NB4 (cell line): ENCODE results near the gene IRX2.

ENCODE experiments used
- DNase-seq: peaks from one replicate; pipeline ENCODE4 v3.0.0; 2010; ENCODE audit warnings: low read depth
- H3K4me3 ChIP-seq: one replicate; pipeline ENCODE4 v1.5.1; 2011; ENCODE audit warnings: mild to moderate bottlenecking, low read depth, low read length, moderate library complexity
- MAX ChIP-seq: IDR thresholded peaks from 2 replicates; pipeline ENCODE4 v1.6.1; 2011; ENCODE audit warnings: low read depth, low read length
- MYC ChIP-seq: IDR thresholded peaks from 2 replicates; pipeline ENCODE4 v1.6.1; 2011; ENCODE audit warnings: low read depth, low read length
- POLR2A ChIP-seq: IDR thresholded peaks from 2 replicates; pipeline ENCODE4 v1.6.1; 2011; ENCODE audit warnings: mild to moderate bottlenecking; ENCODE audit not compliant: insufficient read length; ENCODE audit errors: extremely low read depth
- TF ChIP-seq, protein P1 (sequence below): IDR thresholded peaks from one replicate; pipeline ENCODE4 v1.5.1; 2012; ENCODE audit warnings: low read depth, low read length

Gene IRX2

GRCh38 chr5:2699686-2700085 lies 51.8 kb downstream of the IRX2 start:
- TF ChIP-seq MAX, result no peak
- TF ChIP-seq MYC, result no peak
- TF ChIP-seq, protein P1, sequence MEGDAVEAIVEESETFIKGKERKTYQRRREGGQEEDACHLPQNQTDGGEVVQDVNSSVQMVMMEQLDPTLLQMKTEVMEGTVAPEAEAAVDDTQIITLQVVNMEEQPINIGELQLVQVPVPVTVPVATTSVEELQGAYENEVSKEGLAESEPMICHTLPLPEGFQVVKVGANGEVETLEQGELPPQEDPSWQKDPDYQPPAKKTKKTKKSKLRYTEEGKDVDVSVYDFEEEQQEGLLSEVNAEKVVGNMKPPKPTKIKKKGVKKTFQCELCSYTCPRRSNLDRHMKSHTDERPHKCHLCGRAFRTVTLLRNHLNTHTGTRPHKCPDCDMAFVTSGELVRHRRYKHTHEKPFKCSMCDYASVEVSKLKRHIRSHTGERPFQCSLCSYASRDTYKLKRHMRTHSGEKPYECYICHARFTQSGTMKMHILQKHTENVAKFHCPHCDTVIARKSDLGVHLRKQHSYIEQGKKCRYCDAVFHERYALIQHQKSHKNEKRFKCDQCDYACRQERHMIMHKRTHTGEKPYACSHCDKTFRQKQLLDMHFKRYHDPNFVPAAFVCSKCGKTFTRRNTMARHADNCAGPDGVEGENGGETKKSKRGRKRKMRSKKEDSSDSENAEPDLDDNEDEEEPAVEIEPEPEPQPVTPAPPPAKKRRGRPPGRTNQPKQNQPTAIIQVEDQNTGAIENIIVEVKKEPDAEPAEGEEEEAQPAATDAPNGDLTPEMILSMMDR, result no peak
- TF ChIP-seq POLR2A, result no peak
- no peak for DNase-seq
- no peak overlapping the region for H3K4me3 ChIP-seq

GRCh38 chr5:2699231-2699630 lies 52.2 kb downstream of the IRX2 start:
- no peak overlapping the region for H3K4me3 ChIP-seq
- DNase-seq, result no peak
- no peak for TF ChIP-seq POLR2A
- no peak for TF ChIP-seq MYC
- TF ChIP-seq, protein P1, result no peak
- no peak for TF ChIP-seq MAX

GRCh38 chr5:2698581-2698980 lies 52.9 kb downstream of the IRX2 start:
- H3K4me3 ChIP-seq, result no peak overlapping the region
- TF ChIP-seq, protein P1, result no peak
- TF ChIP-seq MYC, result no peak
- TF ChIP-seq MAX, result no peak
- no peak for TF ChIP-seq POLR2A
- no peak for DNase-seq

DNA sequence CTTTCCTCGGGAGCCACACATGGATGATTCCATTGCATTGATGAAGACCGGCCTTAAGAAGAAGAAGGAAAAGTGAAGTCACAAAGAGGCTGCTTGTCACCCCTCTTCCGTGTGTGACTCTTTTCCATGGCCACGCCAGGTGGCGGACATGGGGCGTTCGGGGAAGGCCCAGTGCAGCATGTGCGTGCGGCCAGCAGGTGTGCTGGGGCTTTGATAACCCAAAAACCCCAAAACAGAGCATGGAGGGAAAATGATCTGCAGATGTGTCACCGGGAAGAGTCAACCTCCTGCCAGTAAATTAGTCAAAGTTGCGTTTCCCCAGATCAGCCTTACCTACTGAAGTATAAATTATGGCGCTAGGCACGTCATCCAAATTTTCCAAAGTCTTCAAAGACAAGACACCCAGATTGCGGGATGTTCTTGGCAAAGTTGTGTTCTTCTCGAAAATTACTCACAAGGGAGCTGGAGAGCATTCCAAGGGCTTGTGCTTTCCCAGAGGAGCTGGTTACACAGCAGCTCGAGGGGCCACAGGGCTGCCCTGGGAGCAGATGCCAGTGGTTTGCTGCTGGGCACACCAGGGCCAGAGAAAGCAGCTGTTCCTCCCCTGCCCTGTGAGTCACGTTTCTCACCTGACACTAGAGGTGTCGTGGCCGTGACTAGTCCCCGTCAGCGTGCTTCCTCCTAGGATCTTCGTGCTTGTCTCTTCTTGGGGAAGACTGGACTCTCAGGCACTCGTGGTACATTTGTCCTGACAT lies 53.9 kb downstream of the IRX2 start:
- DNase-seq, result no peak
- no peak overlapping the region for H3K4me3 ChIP-seq
- TF ChIP-seq MYC (no peak), MAX (no peak), POLR2A (no peak)
- TF ChIP-seq, protein P1, result no peak

DNA sequence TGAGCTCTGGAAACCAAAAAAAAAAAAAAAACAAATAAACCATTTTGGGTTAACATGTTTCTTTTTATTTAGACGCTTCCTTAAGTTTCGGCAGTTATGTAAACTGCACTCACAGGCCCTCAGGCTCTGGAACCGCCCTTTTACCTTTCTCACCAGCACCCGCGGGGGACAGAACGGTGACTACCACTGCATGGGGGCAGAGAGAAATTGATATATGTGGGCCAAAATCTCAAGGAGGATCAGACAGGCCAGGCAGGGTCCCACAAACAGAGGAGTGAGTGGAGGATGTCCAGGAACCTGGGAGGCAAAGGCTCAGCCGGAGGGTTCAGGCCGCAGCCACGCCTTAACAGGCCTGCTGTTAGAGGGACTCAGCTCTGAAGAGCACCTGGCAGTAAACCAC lies 54.4 kb downstream of the IRX2 start:
- no peak for DNase-seq
- TF ChIP-seq MYC (no peak), POLR2A (no peak), MAX (no peak)
- TF ChIP-seq, protein P1, result no peak
- no peak overlapping the region for H3K4me3 ChIP-seq
